ENCODE measurements around the gene USP31. TPM values are rescaled to one million over a fixed set of nuclear protein-coding genes. Genes with fewer than 3 reads are reported as not detected.

The USP31 gene
- total and polyA plus RNA-seq, 2 of the 8 experiments (the other 6 are each of a cell fraction or from before 2014, with no cell fraction given) = 6.7 to 19.0 TPM

DNA sequence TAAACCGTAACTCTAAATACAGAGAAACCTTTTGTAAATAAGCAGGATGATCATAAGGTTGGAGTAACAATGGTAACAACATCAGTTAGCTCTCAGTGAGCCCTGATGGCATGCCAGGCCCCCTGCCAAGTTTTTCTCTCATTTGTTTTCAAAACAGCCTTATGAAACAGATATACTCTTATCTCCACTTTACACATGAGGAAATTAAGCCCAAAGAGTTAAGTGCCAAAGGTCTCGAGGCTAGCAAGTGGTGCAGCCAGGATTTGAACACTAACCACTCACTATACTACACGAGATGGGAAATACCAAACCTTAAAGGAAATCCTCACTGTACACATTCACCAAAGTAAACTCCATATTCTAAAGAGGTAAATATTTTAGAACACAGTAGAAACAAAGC, 15.0 kb downstream of the USP31 start (continued):
- TF ChIP-seq SAP30 (IDR thresholded peaks at IDR 0.05; ENCODE audit: insufficient read depth, insufficient replicate concordance, low read length) (no peak), ZNF274 (IDR thresholded peaks at IDR 0.05; ENCODE audit: borderline replicate concordance, extremely low read depth, low read length) (no peak), KDM5A (IDR thresholded peaks at IDR 0.05; ENCODE audit: low read length) (no peak)
